Mesodermal cell (in vitro differentiated cells): ENCODE measurements around the gene NME7.
"Not testable (repeated sequence)": the region's sequence is repeated elsewhere in the genome, so short reads cannot be mapped to it uniquely, and the experiment has no call there.

Experiments used
- H3K27ac ChIP-seq: 2 replicates; pipeline ENCODE4 v1.7.0; 2013; ENCODE audit warnings: mild to moderate bottlenecking, low read depth, low read length, moderate library complexity; ENCODE audit not compliant: severe bottlenecking
- H3K36me3 ChIP-seq: 2 replicates; pipeline ENCODE4 v1.7.1; 2013; ENCODE audit warnings: mild to moderate bottlenecking, low read length, moderate library complexity; ENCODE audit not compliant: control insufficient read depth, insufficient read depth
- H3K4me1 ChIP-seq: one replicate; pipeline ENCODE4 v1.7.1; 2013; ENCODE audit warnings: mild to moderate bottlenecking, low read length; ENCODE audit not compliant: insufficient read depth, control insufficient read depth, poor library complexity, severe bottlenecking
- H3K4me3 ChIP-seq: 2 replicates; pipeline ENCODE4 v1.7.0; 2013; ENCODE audit warnings: low read length, control low read depth, mild to moderate bottlenecking; ENCODE audit not compliant: insufficient read depth, poor library complexity, severe bottlenecking; ENCODE audit errors: extremely low read depth
- H3K9me3 ChIP-seq: 2 replicates; pipeline ENCODE4 v1.7.1; 2013; ENCODE audit warnings: mild to moderate bottlenecking, low read length, moderate library complexity; ENCODE audit not compliant: control insufficient read depth
- WGBS, 2 experiments: methylation state at CpG; one replicate each; pipeline ENCODE4 v1.1.5; 2013; ENCODE audit warnings: missing lambda C conversion rate in 2 of 2; ENCODE audit not compliant: insufficient coverage in 2 of 2; 5-methylcytosine and 5-hydroxymethylcytosine counted together

The NME7 gene

DNA sequence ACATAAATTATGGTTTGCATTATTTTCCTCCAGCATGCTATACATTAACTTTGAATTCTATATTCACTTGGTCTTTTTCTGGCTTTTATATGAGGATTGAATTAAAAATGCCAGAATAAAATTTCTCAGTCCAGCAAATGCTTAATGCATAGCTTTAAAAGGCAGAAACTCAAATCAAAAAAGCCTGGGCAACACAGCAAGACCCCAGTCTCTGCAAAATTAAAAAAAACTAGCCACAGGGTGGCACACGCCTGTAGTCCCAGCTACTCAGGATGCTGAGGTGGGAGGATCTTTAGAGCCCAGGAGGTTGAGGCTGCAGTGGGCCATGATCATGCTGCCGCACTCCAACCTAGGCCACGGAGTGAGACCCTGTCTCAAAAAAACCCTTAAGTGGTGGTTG, 241.3 kb downstream of the NME7 start:
- Histone ChIP-seq H3K27ac (no peak overlapping the region), H3K4me3 (no peak overlapping the region), H3K36me3 (peaks cover 91% of the 10 kb centered on the region), H3K4me1 (peaks cover under 1% of the 10 kb centered on the region), H3K9me3 (no peaks in the 10 kb centered on the region)
- 100% methylated on average over 3 of the region's 3 CpGs; no CpG with 5 or more reads in 1 of the 2 experiments for WGBS, 2 experiments

DNA sequence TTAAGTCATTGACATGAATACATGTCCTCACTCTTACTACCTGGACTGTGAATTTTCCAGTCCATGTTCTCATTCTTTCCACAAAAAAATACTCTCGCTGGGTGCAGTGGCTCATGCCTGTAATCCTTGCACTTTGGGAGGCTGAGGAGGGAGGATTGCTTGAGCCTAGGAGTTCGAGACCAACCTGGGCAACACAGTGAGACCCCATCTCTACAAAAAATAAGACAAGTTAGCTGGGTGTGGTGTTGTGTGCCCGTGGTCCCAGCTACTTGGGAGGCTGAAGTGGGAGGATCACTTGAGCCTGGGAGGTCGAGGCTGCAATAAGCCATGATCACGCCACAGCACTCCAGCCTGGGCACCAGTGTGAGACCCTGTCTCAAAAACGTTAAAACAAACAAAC, 242.0 kb downstream of the NME7 start:
- not testable (repeated sequence) for H3K9me3 ChIP-seq, H3K4me3 ChIP-seq, H3K27ac ChIP-seq, H3K4me1 ChIP-seq
- peaks cover 87% of the 10 kb centered on the region for H3K36me3 ChIP-seq
- WGBS, 2 experiments = 97 to 100% methylated on average over 3 to 4 of the region's 6 CpGs

DNA sequence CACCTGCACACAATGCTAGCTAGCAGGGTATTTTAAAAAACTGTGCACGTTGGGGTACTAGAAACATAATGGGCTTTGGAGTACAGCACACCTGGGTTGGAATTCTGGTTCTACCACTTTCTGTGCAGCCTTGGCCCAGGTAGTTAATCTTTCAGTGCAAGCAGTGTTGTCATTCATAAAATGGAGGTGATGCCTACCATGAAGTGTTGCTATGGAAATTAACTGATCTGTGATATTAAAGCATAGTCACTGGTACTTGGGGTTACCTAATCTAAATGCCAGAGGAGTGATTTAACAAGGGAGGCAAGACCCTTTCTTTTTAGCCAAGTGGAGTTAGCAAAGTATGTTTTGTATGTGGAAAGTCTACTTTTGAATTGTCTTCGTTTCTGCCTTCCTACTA, 243.1 kb downstream of the NME7 start:
- peaks cover 79% of the 10 kb centered on the region for H3K36me3 ChIP-seq

DNA sequence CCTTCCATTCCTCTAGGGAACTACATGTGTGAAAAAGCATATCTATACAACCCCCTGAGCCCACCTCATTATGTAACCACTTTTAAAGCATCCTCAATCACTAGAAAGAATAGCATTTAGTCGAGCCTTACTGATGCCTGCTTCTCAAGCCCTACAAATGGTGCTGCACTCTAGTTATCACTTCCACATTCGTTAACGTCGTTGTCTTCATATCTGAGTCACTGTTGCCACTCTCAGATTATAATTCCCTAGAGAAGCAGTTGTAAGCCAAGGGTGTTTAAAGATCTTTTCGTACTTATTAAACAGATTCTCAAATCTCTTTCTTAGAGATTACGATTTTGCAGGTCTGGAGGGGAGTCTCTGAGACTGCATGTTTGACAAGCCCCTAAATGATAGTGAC, 244.6 kb downstream of the NME7 start:
- no peak overlapping the region for H3K27ac ChIP-seq
- WGBS, 2 experiments = 92 to 96% methylated on average over 4 to 5 of the region's 6 CpGs
- H3K4me3 ChIP-seq = no peak overlapping the region
- H3K4me1 ChIP-seq = peaks cover 18% of the 10 kb centered on the region
- peaks cover 76% of the 10 kb centered on the region for H3K36me3 ChIP-seq
- H3K9me3 ChIP-seq = no peaks in the 10 kb centered on the region

More for the DNA sequence above, 243.1 kb downstream of the NME7 start:
- H3K4me1 ChIP-seq = peaks cover 9% of the 10 kb centered on the region
- no peak overlapping the region for H3K27ac ChIP-seq
- H3K9me3 ChIP-seq = no peaks in the 10 kb centered on the region
- 100% methylated on average over 2 of the region's 2 CpGs; no CpG with 5 or more reads in 1 of the 2 experiments for WGBS, 2 experiments
- no peak overlapping the region for H3K4me3 ChIP-seq

DNA sequence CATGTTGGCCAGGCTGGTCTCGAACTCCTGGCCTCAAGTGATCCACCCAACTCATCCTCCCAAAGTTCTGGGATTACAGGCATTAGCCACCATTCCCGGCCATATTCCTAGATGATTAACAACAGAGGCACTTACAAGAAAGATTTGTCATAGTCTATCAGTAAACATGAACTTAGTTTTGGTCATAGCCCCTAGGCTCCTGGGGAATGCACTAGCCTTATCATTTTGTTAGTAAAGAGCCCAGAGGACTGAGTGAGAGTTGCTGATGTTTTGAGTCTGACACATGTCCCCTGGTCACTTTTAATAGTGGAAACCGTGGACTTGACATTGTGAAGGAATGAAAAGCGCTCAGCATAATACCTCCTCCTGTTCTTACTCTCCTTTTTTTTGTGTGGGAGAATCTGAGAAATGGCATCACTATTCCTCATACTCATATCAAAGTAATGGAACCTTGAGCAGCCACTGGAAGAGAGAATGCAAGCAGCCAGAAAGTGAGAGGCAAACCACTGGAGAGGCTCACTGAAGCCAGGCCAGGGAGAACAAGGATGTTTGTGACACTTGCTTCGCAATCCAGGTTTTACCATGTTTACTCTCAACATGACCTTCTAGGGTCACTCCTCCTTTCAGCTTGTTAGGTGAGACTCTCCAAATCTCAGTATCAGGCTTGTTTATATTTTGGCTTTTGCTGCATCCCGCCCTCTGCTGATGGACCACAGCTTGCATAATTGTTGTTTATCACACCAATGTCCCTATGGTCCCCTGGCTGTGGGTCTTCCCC, 246.3 kb downstream of the NME7 start:
- no peaks in the 10 kb centered on the region for H3K9me3 ChIP-seq
- H3K4me1 ChIP-seq = peaks cover 32% of the 10 kb centered on the region
- H3K4me3 ChIP-seq = no peak overlapping the region
- WGBS, 2 experiments = 93 to 96% methylated on average over 2 to 3 of the region's 6 CpGs
- no peak overlapping the region for H3K27ac ChIP-seq
- peaks cover 71% of the 10 kb centered on the region for H3K36me3 ChIP-seq

DNA sequence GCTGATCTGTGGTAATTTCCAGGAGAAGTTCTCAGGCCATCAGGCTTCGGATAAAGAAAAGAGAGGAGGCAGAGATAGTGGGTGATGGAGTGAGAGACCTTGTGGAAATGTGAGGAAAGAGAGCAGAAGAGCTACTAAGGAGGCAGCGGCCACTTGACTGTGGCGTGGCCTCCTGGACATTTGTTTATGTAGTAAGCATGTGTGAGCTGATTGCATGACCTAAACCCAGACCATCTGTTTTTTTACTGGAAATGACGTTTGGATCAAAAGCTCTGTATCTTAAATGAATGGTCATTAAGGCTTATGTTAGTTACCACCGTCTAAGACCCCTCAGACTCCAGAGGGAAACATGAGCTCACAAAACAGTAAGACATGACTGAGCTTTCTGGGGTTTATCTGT, 247.5 kb downstream of the NME7 start:
- peaks cover 42% of the 10 kb centered on the region for H3K4me1 ChIP-seq
- no peak overlapping the region for H3K4me3 ChIP-seq
- peaks cover 71% of the 10 kb centered on the region for H3K36me3 ChIP-seq
- WGBS, 2 experiments = 73 to 86% methylated on average over 4 of the region's 5 CpGs
- H3K27ac ChIP-seq = peak overlapping the region; percentile 77
- no peaks in the 10 kb centered on the region for H3K9me3 ChIP-seq

DNA sequence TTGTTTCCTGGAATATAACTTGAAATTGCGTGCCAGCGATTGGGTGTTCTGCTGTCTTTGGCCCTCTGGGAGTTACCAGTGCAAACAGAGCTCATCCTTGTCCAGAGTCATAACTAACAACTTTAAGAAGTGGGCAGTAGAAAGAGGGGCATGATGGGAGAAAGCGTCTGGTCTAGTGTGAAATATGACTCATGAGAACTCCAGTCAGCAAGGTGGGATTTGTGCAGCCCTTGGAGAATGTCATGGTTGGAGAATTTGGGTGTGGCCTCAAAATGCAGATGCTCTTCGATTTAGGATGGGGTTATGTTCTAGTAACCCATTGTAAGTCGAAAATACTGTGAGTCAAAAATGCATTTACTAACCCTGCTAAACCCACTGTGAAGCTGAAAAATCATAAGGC, 248.2 kb downstream of the NME7 start:
- Histone ChIP-seq H3K4me1 (peaks cover 42% of the 10 kb centered on the region), H3K36me3 (peaks cover 72% of the 10 kb centered on the region), H3K27ac (peak overlapping the region; percentile 77), H3K4me3 (no peak overlapping the region), H3K9me3 (no peaks in the 10 kb centered on the region)
- WGBS, 2 experiments = 88 to 94% methylated on average over 3 to 4 of the region's 5 CpGs

DNA sequence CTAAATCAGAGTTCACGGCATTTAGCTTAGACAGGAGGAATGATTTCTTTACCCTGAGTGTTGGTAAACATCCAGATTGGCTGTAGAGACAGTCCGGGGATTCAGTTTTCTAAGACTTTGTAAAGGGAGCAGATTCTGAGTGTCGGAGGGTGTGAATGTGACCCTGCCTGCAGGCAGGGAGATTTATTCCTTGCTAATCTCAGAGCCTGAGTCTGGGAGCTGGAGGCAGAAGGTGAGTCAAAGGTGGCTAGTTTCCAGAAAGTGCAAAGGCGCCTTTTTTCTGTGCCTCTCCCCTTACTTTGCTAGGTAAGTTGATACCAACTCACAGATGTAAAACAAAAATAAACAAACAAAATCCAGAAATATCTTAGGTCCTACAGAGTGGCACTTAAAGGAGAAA, 249.4 kb downstream of the NME7 start:
- no peak overlapping the region for H3K27ac ChIP-seq
- WGBS, 2 experiments = 87 to 96% methylated on average over 3 of the region's 4 CpGs
- H3K36me3 ChIP-seq = peaks cover 67% of the 10 kb centered on the region
- H3K4me3 ChIP-seq = no peak overlapping the region
- no peaks in the 10 kb centered on the region for H3K9me3 ChIP-seq
- H3K4me1 ChIP-seq = peaks cover 47% of the 10 kb centered on the region

DNA sequence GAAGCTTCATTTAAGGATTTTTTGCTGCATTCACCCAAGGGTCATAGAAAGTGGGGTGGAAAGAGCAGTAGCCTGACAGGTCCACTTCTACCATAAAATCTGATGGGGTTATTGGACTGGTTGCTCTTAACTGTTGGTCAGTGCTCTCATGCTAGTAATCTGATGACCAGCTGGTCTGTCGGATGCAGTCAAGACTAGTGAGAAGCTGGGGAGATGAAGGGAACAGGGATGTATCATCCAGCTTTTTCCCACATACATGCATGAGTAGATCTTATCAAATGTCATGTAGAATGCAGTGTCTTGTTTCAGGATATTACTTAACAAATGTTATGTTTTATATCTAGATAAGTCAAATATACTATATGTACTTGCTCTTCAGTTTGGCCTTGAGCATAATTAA, 250.0 kb downstream of the NME7 start:
- Histone ChIP-seq H3K4me3 (no peak overlapping the region), H3K27ac (no peak overlapping the region), H3K36me3 (peaks cover 67% of the 10 kb centered on the region), H3K9me3 (no peaks in the 10 kb centered on the region), H3K4me1 (peaks cover 51% of the 10 kb centered on the region)
- 100% methylated on average over 1 of the region's 1 CpG; no CpG with 5 or more reads in 1 of the 2 experiments for WGBS, 2 experiments

DNA sequence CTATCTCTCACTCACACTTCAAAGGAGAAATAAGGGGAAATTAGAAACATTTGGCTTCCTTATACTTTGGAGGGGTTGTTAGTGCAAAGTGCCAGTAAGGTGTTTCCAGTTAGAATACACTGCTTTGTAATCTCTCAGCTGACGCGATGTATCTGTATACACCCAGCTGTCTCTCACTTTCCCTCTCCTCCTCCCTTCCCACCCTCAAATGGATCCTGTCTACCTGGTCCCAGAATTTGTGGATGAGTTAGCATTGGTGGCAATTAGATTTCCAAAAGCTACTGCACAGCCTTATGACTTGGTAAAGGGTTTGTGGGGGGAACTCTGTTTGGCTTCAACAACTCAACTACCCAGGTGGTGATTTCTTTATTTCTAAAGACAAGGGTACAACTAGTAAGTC, 250.6 kb downstream of the NME7 start:
- H3K4me3 ChIP-seq = no peak overlapping the region
- WGBS, 2 experiments = 94% methylated on average over 2 of the region's 2 CpGs; no CpG with 5 or more reads in 1 of the 2 experiments
- no peaks in the 10 kb centered on the region for H3K9me3 ChIP-seq
- peaks cover 67% of the 10 kb centered on the region for H3K36me3 ChIP-seq
- peaks cover 57% of the 10 kb centered on the region for H3K4me1 ChIP-seq
- H3K27ac ChIP-seq = no peak overlapping the region

DNA sequence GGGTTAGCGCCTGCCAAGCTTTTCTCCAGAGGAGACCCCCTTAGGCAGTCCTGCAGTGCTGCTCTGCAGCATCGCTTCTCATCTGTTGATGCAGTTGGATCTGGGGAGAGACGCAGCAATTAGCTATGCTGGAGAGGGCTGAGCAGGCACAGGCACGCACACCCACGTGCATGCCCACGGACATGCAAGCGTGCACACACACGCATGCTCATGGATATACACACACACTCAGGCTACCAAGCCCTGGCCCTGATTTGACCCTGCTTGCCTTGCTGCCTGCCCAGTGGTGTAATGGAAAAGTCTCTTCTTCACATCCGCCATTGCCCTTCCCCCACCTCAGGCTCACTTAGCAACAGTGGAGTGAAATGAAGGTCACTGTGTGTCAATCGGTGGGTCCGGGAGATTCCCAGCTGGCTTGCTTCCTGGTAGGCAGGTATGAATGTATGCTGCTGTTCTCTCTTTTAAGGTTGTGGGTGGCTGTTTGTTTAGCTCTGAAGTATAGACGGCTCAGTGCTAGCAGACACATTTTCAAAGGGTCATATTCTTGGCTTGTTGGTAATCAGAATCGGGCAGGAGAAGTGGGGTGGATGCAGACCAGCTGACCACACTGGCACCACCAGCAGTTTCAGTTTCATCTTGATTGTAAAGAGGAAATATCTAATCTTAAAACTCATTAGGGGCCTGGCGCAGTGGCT, 251.6 kb downstream of the NME7 start:
- WGBS, 2 experiments = 89 to 92% methylated on average over 7 to 9 of the region's 14 CpGs

More for the DNA sequence above, 251.6 kb downstream of the NME7 start:
- H3K9me3 ChIP-seq = no peaks in the 10 kb centered on the region
- H3K27ac ChIP-seq = no peak overlapping the region
- peaks cover 63% of the 10 kb centered on the region for H3K4me1 ChIP-seq
- H3K36me3 ChIP-seq = peaks cover 67% of the 10 kb centered on the region
- no peak overlapping the region for H3K4me3 ChIP-seq
